Kasumi-1 (cell line): ENCODE results near the gene ALG1L2.
"Not testable (repeated sequence)": the region's sequence is repeated elsewhere in the genome, so short reads cannot be mapped to it uniquely, and the experiment has no call there.

Experiments
- DNase-seq, 2 experiments: peaks; one replicate each; lab custom pipeline; 2025; lab: John Stamatoyannopoulos, UW

The ALG1L2 gene

GRCh38 chr3:130122891-130123775, 41.5 kb downstream of the ALG1L2 start:
- DNase-seq, result not testable (repeated sequence)

DNA sequence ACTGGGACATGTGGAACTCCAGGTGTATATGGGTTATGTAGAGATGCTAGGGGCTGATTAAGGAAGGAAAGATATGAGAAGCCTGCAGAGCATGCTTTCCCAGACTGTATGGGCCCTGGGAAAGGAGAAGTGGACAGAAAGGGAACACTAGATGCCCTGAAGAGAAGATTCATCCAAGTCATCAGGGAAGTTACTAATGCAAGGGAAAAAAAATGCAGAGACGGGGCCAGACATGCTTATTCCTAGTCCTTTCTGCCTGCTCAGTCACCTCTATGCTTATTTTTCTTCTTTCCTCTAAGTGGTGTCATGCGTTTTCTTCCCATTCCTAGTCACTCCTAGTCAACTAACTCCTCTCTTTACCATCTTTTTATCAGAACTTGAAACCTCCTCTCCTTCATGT, 43.8 kb downstream of the ALG1L2 start:
- not testable (repeated sequence) for DNase-seq

- DNase-seq, result not testable (repeated sequence)
Observed at GRCh38 chr3:130136337-130136736, 54.7 kb downstream of the ALG1L2 start.

DNA sequence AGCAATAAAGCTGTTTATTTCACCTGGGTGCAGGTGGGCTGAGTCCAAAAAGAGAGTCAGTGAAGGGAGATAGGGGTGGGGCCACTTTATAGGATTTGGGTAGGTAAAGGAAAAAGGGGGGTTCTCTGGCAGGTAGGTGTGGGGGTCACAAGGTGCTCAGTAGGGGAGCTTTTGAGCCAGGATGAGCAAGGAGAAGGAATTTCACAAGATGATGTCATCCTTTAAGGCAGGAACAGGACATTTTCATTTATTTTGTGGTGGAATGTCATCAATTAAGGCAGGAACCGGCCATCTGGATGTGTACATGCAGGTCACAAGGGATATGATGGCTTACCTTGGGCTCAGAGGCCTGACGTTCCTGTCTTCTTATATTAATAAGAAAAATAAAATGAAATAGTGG, 56.1 kb downstream of the ALG1L2 start:
- not testable (repeated sequence) for DNase-seq

GRCh38 chr3:130138992-130139391, 57.4 kb downstream of the ALG1L2 start:
- DNase-seq, result not testable (repeated sequence)

DNA sequence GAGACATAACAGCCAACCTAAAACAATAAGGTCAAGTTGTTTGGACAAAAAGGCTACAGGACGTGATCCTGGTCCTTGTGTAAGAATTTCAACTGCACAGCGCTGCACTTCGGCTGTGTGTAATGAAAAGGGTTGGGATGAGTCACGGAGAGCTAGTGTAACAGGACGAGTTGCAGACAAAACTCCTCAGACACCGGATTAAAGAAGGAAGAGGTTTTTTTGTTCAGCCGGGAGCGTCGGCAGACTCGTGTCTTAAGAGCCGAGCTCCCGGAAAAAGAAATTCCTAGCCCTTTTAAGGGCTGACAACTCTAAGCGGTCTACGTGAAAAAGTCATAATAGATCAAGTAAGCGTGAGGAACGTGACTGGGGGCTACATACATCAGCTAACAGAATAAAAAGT, 59.1 kb downstream of the ALG1L2 start:
- DNase-seq, result not testable (repeated sequence)

GRCh38 chr3:130143648-130144327, 62.2 kb downstream of the ALG1L2 start:
- DNase-seq, result not testable (repeated sequence)

- not testable (repeated sequence) for DNase-seq
Observed at GRCh38 chr3:130144328-130144650, 62.7 kb downstream of the ALG1L2 start.

DNA sequence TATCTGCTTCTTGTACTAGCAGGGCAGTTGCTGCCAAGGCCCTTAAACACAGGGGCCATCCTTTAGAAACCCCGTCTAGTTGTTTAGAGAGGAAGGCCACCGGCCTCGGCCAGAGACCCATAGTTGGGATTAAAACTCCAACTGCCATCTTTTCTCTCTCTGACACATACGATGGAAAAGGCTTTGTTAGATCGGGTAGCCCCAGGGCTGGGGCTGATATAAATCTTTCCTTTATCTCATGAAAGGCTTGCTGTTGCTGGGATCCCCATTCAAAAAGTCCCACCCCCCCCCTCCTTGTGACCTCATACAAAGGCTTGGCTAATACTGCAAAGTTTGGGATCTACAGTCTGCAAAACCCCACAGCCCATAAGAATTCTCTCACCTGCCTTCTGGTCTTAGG, 63.8 kb downstream of the ALG1L2 start:
- not testable (repeated sequence) for DNase-seq

GRCh38 chr3:130146465-130146864, 64.8 kb downstream of the ALG1L2 start:
- not testable (repeated sequence) for DNase-seq
